ENCODE measurements around the gene SH3BP5L.

Gene SH3BP5L

GRCh38 chr1:248825136-248825535 lies 579 bp downstream of the SH3BP5L start:
- FAIRE-seq, result no peak

- no peak for FAIRE-seq
Measured at GRCh38 chr1:248824701-248825100, 1.0 kb downstream of the SH3BP5L start.

GRCh38 chr1:248824301-248824700 lies 1.4 kb downstream of the SH3BP5L start:
- no peak for FAIRE-seq

DNA sequence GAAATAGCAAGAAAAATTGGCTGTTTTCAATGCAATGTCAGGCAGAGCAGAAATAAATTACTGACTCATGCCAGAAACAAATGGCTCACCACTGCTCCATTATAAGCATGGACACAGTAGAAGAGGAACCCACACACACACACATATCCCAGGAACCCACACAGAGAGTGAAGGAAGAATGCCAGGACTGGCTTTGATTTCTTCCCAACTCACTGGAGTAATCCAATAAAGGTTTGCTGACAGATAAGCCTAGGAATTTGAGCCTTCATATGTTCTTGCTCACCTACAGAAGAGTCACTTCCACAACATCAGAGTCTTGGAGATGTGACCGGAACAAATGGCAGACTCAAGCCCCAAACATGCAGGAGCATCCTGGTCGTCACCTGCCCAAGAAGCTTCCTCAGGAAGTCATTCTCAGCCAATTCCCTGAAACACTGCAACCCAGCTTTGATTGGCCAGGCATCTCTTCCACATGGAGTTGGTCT lies 2.2 kb downstream of the SH3BP5L start:
- FAIRE-seq, result no peak

DNA sequence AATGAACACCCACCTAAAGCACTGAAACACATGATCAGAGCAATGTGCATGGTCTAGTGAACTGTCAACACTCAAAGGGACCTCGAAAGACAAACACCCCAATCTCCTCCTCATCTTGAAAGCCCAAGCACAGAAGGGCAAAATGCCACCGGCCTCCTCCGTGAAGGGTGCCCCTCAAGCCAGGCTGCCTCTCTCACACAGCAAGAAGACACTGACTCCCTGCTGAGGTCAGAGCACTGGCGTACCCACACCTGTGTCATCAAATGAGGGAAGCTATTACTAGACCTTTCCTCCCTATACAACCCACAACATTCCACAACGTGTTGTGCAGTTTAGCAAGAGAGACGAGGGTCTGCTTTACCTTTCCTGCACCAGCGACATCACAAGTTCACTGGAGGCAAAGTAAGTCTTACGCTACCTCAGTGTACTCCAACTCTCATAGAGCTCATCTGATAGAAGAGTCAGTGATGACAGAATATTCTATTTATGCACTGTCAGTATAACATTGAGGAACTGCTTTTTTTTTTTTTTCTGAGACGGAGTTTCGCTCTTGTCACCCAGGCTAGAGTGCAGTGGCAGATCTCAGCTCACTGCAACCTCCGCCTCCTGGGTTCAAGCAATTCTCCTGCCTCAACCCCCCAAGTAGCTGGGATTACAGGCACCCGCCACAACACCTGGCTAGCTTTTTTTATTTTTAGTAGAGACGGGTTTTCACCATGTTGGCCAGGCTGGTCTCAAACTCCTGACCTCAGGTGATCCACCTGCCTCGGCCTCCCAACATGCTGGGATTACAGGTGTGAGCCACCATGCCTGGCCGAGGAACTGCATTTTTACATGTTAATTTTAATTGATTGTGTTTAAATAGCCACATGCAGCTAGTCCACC lies 3.3 kb downstream of the SH3BP5L start:
- FAIRE-seq, result no peak

GRCh38 chr1:248821641-248822040 lies 4.1 kb downstream of the SH3BP5L start:
- no peak for FAIRE-seq

- FAIRE-seq, result no peak
Measured at GRCh38 chr1:248821101-248821500, 4.6 kb downstream of the SH3BP5L start.

- no peak for FAIRE-seq
Measured at GRCh38 chr1:248820041-248820585, 5.6 kb downstream of the SH3BP5L start.

DNA sequence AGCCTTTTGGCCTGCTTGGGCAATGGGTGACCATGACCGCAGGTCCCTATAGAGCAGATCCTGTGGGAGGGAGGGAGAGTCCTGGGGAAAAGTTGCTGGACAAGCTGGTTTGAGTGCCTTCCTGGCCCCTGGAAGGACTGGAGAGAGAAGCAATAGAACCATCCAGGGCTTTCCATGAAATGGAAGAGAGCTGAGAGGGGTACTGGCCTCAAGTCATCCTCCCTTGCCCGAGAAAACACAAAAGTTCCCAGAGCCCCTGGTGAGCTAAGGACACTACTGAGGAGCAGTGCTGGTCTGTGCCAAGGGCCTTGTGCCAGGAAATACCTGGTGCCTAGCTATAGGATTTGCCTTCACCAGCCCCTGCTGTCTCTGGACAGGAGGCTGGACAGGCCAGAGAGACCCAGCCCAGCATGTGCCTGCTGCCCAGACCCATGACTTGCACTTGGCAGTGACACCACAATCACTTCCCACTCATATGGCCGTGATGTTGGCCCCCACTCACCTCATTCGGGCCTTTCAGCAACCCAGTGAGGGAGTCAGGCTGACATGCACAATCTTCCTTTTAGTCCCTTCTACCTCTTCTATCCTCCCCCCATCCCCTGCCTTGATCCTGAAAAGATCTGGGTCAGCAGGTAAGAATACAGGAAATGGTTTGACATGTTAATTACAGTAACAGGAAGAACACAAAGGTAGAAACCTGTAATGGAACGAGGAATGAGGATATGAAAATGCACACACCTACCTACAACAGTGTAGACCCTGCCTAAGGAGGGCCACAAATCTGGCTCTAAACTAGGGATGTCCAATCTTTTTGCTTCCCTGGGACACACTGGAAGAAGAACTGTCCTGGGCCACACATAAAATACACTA lies 7.0 kb downstream of the SH3BP5L start:
- FAIRE-seq, result no peak

- no peak for FAIRE-seq
Measured at GRCh38 chr1:248817065-248817464, 8.7 kb downstream of the SH3BP5L start.

DNA sequence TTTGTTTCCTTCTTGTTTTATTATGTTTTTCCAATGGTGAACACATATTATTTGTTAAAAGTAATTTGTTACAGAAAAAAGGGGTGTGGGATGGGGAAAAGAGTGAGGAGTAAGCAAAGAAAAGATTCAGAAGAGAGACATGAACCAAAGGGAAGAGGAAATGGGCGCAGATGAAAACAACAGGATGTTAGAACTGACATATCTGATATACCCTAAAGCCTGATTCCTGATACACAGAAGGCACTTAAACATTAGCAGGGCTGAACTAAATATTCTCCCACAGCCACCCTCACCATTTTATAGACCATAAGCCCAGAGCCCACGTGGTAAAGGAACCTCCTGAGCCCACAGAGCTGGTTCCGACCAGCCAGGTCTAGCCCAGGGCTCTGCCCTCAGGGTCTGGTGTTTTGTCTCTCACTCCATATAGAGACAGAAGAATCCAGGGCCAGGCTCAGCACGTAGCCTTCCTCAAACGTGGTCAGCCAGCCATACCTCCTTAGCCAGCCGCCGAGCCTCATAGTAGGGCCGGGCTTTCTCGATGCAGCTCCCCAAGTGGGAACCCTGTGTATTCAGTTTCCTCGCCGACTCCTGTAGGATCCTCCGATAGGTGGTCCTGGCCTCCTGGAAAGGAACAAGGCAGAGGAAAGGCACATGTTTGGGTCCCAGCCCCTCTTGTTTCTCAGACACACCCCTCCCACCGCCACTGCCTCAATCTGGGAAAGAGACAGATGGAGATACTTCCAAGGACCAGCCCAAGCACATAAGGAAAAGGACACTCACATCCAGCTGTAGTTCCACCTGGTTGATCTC lies 9.5 kb downstream of the SH3BP5L start:
- FAIRE-seq, result no peak

- FAIRE-seq, result no peak
Measured at GRCh38 chr1:248815407-248816034, 10.2 kb downstream of the SH3BP5L start.

GRCh38 chr1:248814351-248814750 lies 11.4 kb downstream of the SH3BP5L start:
- FAIRE-seq, result no peak

DNA sequence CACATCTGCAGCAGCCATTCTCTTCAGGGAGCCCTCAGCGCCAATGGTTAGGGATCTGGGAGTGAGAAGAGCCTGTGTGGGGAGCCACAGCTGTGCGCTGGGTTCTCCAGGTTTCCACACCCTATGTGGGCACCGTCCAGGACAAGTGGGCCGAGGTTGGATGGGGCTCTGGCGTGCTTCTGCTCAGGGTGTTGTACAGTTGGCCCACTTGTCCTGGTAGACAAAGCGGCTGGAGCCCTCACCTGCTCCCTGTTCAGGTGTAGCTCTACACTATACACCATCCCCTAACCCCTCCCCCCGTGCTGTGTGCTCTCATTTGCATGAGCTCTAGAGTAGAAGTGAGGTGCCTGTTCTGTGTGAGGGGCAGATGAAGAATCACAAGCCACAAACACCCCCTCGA lies 12.2 kb downstream of the SH3BP5L start:
- no peak for FAIRE-seq

DNA sequence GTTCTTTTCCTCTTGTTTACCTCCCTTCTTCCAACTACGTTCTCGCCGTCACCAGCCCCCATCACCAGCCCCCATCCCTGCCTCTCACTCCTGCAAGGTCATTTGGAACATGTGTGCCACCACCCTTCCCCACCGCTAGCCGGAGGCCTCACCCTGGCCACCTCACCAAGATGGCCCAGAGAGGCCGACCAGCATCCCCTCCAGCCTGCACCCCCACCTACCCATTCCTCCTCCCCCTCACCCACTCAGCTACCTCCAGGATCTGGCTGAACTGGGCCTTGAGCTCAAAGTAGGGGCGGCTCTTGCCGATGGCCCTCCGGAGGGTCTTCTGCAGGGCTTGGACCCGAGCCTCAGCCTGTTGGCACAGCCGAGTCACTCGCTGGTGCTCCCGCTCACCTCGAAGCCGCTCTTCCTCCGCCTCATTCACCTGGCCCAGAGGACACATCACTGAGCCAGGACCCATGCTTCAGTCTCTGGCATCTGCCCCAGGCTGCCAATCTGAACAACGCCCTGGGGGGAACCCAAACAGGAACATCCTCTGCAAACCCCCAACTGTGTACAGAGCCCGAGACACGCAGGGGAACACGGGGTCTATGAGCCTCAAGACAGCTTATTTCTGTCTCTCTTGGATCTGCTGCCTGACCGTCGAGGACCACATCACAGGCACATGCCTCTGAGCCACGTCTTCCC lies 12.8 kb downstream of the SH3BP5L start:
- FAIRE-seq, result no peak

DNA sequence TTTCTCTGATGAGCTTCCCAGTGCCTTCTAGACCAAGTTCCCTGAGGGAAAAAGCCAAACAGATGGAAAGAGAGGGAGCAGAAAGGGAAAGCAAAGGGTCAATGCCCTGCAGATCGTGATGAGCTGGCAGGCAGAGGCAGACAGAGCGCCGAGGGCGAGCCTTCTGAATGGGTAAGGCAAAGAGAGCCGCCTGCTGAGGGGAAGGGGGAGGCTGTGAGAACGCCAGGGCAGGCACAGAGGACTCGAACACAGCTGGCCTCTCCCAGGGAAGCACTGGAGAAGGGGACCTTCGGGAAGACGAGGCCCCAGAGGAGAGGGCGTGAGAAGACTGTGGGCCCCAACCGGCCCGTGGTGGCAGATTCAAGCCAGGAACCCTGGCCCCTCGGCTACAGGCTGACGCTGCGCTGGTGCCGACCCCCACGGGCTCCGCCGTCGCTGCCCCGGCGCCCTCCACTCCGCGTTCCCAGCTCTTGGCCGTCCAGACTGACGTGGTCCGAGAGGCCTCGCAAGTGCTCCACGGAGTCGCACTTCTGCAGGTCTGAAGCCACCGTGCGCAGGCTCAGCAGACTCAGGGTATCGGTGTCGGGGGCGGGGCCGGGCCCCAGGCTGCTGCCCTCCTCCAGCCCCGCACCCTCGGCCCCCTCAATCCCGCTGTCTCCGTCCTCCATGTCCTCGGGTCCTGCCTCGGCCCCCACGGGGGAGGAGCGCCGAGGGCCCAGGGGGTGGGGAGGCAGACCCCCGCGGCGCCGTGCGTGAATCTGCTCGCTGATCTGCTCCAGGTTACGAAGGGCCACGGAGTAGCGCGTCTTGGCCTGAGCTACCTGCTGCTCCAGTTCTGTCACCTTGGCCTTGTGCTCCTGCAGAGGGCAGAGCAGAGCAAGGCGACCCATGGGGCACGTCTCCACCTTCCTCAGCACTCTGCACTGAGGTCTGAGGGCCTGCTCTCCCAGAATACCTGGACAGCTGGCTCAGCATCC lies 13.9 kb downstream of the SH3BP5L start:
- FAIRE-seq, result no peak

DNA sequence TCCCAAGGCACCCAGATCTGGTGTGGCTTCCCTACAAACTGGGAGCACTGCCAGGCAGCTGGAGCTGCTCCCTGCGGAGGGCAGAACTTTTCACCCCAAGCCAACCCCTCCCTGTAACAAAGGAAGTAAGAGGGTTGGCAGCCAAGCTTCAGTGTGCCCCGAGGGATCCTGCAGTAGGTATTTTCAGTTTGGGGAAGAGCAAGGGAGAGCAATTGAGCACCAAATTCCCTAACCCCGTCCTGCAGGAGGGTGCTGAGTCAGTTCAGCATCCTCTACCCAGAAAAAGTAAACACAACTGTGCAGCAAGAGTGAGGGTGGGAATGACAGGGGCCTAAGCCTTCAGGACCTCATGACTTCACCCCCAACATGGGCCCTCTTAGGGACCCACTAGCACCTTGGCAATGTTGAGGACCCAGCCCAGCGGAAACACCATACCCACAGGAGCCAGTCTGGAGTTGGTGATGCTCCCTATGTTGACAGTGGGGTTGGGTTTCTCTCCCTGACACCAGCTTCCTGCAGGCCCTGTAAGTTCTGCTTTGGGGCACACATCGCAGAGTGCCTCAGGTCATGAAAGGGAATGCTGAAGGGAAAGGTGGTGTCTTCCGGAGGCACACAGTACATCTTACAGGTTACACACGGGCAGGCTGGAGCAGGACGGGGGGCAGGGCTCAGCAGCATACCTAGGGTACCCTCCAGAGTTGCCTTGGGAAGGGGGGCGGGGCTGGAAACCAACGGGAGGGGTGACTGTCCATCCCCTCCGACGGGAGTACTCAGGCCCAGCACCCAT lies 14.8 kb downstream of the SH3BP5L start:
- FAIRE-seq, result no peak

DNA sequence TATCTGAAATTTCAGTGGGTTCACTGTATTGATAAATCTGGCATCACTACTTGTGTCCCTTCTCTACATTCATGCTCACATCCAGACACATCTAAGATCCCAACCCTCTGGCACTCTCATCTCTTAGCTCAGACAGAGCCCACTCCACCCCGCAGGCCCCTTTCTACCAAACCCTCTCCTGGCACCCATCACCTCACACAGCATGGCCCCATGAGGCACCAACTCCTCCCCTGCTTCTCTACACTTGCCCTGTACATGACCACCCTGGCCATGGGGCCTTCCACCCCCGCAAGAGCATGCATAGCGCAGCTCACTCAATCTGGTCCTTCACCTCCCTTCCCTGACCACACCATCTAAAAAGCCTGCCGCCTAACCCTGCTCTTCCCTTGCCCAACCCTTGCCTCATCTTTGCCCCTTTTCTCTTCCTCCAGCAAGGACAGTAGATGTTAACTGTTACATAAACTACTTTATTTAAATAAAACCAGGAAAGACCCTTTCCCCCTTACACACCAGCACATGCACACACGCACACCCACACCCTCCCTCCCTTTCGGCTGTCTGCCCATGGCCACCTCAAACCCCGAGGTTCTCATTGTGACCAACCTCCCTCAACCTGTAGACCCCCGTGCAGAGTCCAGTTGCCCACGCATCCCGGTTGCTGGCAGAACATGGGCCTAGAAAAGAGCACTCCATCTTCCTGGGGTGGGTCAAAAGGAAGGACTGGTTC lies 15.6 kb downstream of the SH3BP5L start:
- FAIRE-seq, result no peak

DNA sequence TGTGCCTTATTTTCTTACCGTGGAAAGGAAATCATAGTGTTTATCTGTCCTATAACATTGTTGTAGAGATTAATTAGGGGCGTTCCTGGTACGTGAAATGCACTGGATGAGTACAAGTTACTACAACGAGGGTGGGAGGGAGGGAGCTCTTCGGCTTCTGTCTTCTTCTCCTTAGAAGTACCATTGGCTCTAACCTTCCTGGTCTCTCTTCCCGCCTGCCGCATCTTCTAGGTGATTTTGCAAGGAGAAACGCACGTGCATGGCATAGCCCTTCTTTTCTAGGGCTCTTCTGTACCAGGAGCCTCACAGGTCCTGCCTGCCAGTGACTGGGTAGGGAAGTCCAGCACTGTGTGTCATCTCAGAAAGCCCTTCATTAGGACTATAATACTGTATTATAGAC lies 16.8 kb downstream of the SH3BP5L start:
- FAIRE-seq, result no peak

All from G401.6 (cell line).